HepG2 (cell line): Measurements from ENCODE around the gene BLOC1S4. TPM values are rescaled to one million over a fixed set of nuclear protein-coding genes. Genes with fewer than 3 reads are reported as not detected.

Experiments used
- BRCA1 ChIP-seq: sonication (generic); formaldehyde crosslinking; IDR thresholded peaks from 2 replicates; pipeline ENCODE4 v1.4.0; 2020; ENCODE audit warnings: missing genetic modification reagents
- EED ChIP-seq: sonication (generic); formaldehyde crosslinking; IDR thresholded peaks from 2 replicates; pipeline ENCODE4 v1.5.0; 2020; ENCODE audit warnings: mild to moderate bottlenecking, missing genetic modification reagents
- ELF3 ChIP-seq: IDR thresholded peaks from 2 replicates; pipeline ENCODE4 v1.6.1; 2016; ENCODE audit warnings: missing genetic modification reagents, missing compliant biosample characterization
- GATA4 ChIP-seq: sonication (generic); IDR thresholded peaks from 2 replicates; pipeline ENCODE4 v1.6.1; 2016; ENCODE audit warnings: antibody characterized with exemption, low read depth, borderline replicate concordance
- MAFG ChIP-seq: sonication (generic); formaldehyde crosslinking; IDR thresholded peaks from 2 replicates; pipeline ENCODE4 v1.5.1; 2020; ENCODE audit warnings: mild to moderate bottlenecking, missing genetic modification reagents
- MBD4 ChIP-seq: IDR thresholded peaks from 2 replicates; pipeline ENCODE4 v1.6.1; 2012; ENCODE audit warnings: low read length, inconsistent platforms, borderline replicate concordance
- MBNL3 ChIP-seq: fragments of 250-450 bp; sonication (Bioruptor Pico); conservative IDR thresholded peaks from 2 replicates; pipeline ENCODE4 v1.8.0; 2022; ENCODE audit warnings: mild to moderate bottlenecking, inconsistent platforms
- NCOA1 ChIP-seq: sonication (generic); formaldehyde crosslinking; IDR thresholded peaks from 2 replicates; pipeline ENCODE4 v1.9.0; 2021; ENCODE audit warnings: missing genetic modification reagents
- PRDM10 ChIP-seq: sonication (generic); formaldehyde crosslinking; IDR thresholded peaks from 2 replicates; pipeline ENCODE4 v1.4.0; 2020; ENCODE audit warnings: low read depth, missing genetic modification reagents
- RARG ChIP-seq: sonication (generic); formaldehyde crosslinking; IDR thresholded peaks from 2 replicates; pipeline ENCODE4 v1.4.0; 2020; ENCODE audit warnings: low read depth, mild to moderate bottlenecking, missing genetic modification reagents
- SAP130 ChIP-seq: IDR thresholded peaks from 2 replicates; pipeline ENCODE4 v1.6.1; 2016; ENCODE audit warnings: low read depth
- TRIM24 ChIP-seq: sonication (generic); formaldehyde crosslinking; IDR thresholded peaks from 2 replicates; pipeline ENCODE4 v1.8.0; 2022; ENCODE audit warnings: mild to moderate bottlenecking, missing genetic modification reagents
- ZFP91 ChIP-seq: sonication (generic); formaldehyde crosslinking; IDR thresholded peaks from 2 replicates; pipeline ENCODE4 v1.9.0; 2022; ENCODE audit warnings: missing genetic modification reagents, mild to moderate bottlenecking, borderline replicate concordance
- ZNF296 ChIP-seq: sonication (generic); formaldehyde crosslinking; conservative IDR thresholded peaks from 2 replicates; pipeline ENCODE4 v1.5.0; 2020; ENCODE audit warnings: mild to moderate bottlenecking, missing genetic modification reagents
- ZNF562 ChIP-seq: sonication (generic); formaldehyde crosslinking; IDR thresholded peaks from 2 replicates; pipeline ENCODE4 v1.8.0; 2022; ENCODE audit warnings: missing genetic modification reagents, borderline replicate concordance
- ZNF597 ChIP-seq: sonication (generic); formaldehyde crosslinking; IDR thresholded peaks from 2 replicates; pipeline ENCODE4 v1.5.0; 2020; ENCODE audit warnings: missing genetic modification reagents
- ZNF616 ChIP-seq: sonication (generic); formaldehyde crosslinking; IDR thresholded peaks from 2 replicates; pipeline ENCODE4 v1.5.0; 2020; ENCODE audit warnings: low read depth, mild to moderate bottlenecking, missing genetic modification reagents
- ZSCAN22 ChIP-seq: sonication (generic); formaldehyde crosslinking; IDR thresholded peaks from 2 replicates; pipeline ENCODE4 v1.4.0; 2020; ENCODE audit warnings: mild to moderate bottlenecking, missing genetic modification reagents
- polyA plus RNA-seq, 8 experiments: library from polyadenylated mRNA; depleted of rRNA in 3 of 8; stranded (reverse) in 7 of 8; unstranded in 1 of 8; fragments of >200 nt; fragmentation: Illumina TruSeq in 4 of 8; extraction: Trizol in 4 of 8; gene quantifications; 2 replicates each; pipeline versions ENCODE4 v1.2.1 to v1.2.3, GENCODE V29; 2011 to 2016; ENCODE audit warnings: low read depth in 4 of 8, missing spikeins in 1 of 8, mixed read lengths in 1 of 8; ENCODE audit not compliant: insufficient read depth in 1 of 8
- total RNA-seq, 5 experiments: library from RNA; depleted of rRNA; stranded (reverse); fragments of >200 nt; fragmentation: Illumina TruSeq; extraction: Trizol; gene quantifications; 2 replicates each; pipeline ENCODE4 v1.2.3, GENCODE V29; 2016; ENCODE audit warnings: low read depth in 1 of 5

The BLOC1S4 gene
- total and polyA plus RNA-seq, 2 of the 13 experiments (the other 11 are each of a cell fraction or from before 2014, with no cell fraction given) = 15.5 to 20.9 TPM

GRCh38 chr4:6753103-6753560, 37.2 kb downstream of the BLOC1S4 start (continued):
- TF ChIP-seq ZFP91 (CRISPR knock-in tag) (peak; percentile 71; the same call in 1 of the 2 replicates), ZSCAN22 (CRISPR knock-in tag) (no peak), RARG (CRISPR knock-in tag) (no peak), BRCA1 (CRISPR knock-in tag) (no peak), GATA4 (0 out of 2 replicates have a peak, but pooled peaks have one; percentile 61), ZNF562 (CRISPR knock-in tag) (no peak), SAP130 (CRISPR knock-in tag) (peak; percentile 92), MBD4 (no peak), MAFG (CRISPR knock-in tag) (no peak), NCOA1 (CRISPR knock-in tag) (no peak), ELF3 (CRISPR knock-in tag) (peak; percentile 91), ZNF597 (no peak), MBNL3 (CRISPR knock-in tag) (no peak), ZNF616 (CRISPR knock-in tag) (no peak), ZNF296 (CRISPR knock-in tag) (peak; percentile 93), TRIM24 (CRISPR knock-in tag) (no peak), PRDM10 (CRISPR knock-in tag) (peak; percentile 59; the same call in 1 of the 2 replicates), EED (CRISPR knock-in tag) (no peak)
